ENCODE results near the gene IP6K2.

IP6K2 gene

GRCh38 chr3:48679411-48680391, 37.3 kb downstream of the IP6K2 start:
- Histone ChIP-seq H3K4me3 (ENCODE audit: low read length) (no peak overlapping the region), H3K4me2 (ENCODE audit: low read length) (no peak overlapping the region), H3K9ac (ENCODE audit: low read depth, low read length) (no peak overlapping the region), H3K9me3 (replicated peaks; ENCODE audit: low read length) (no peaks in the 10 kb centered on the region), H3K27me3 (ENCODE audit: control insufficient read depth, insufficient read depth, low read length) (no peaks in the 10 kb centered on the region), H3K36me3 (ENCODE audit: insufficient read depth, low read length) (peaks cover 51% of the 10 kb centered on the region), H3K4me1 (ENCODE audit: control insufficient read depth, insufficient read depth, low read length) (peaks cover 18% of the 10 kb centered on the region)

- H3K4me3 ChIP-seq (ENCODE audit: low read length): no peak overlapping the region
- H3K27me3 ChIP-seq (ENCODE audit: control insufficient read depth, insufficient read depth, low read length): no peaks in the 10 kb centered on the region
- no peak overlapping the region for H3K4me2 ChIP-seq (ENCODE audit: low read length)
- peaks cover 56% of the 10 kb centered on the region for H3K36me3 ChIP-seq (ENCODE audit: insufficient read depth, low read length)
- H3K9ac ChIP-seq (ENCODE audit: low read depth, low read length): no peak overlapping the region
- H3K9me3 ChIP-seq (replicated peaks; ENCODE audit: low read length): no peaks in the 10 kb centered on the region
- peaks cover 8% of the 10 kb centered on the region for H3K4me1 ChIP-seq (ENCODE audit: control insufficient read depth, insufficient read depth, low read length)
Observed at GRCh38 chr3:48678566-48679380, 38.2 kb downstream of the IP6K2 start.

DNA sequence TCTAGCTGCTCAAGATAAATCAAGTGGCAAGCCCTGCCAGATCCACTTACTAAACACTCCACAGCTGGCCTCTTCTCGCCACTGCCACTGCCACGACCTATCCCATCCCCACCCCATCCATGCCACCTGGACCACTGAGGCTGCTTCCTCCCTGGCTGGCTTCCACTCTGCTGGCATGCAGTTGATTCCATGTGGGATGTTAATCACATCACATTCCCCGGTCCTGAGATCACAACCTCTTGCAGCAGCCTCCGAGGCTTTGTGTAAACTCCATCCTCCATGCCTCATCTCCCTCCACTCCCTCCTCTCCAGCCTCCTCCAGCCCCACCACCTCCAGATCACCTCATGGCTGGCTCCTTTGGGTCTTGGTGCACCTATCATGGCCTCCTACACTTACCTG, 39.0 kb downstream of the IP6K2 start:
- H3K4me3 ChIP-seq (ENCODE audit: low read length): no peak overlapping the region
- peaks cover 1% of the 10 kb centered on the region for H3K4me1 ChIP-seq (ENCODE audit: control insufficient read depth, insufficient read depth, low read length)
- H3K4me2 ChIP-seq (ENCODE audit: low read length): no peak overlapping the region
- no peak overlapping the region for H3K9ac ChIP-seq (ENCODE audit: low read depth, low read length)
- H3K9me3 ChIP-seq (replicated peaks; ENCODE audit: low read length): no peaks in the 10 kb centered on the region
- H3K27me3 ChIP-seq (ENCODE audit: control insufficient read depth, insufficient read depth, low read length): no peaks in the 10 kb centered on the region
- H3K36me3 ChIP-seq (ENCODE audit: insufficient read depth, low read length): peaks cover 56% of the 10 kb centered on the region

- Histone ChIP-seq H3K9me3 (replicated peaks; ENCODE audit: low read length) (no peaks in the 10 kb centered on the region), H3K36me3 (ENCODE audit: insufficient read depth, low read length) (peaks cover 43% of the 10 kb centered on the region), H3K4me2 (ENCODE audit: low read length) (no peak overlapping the region), H3K4me3 (ENCODE audit: low read length) (no peak overlapping the region), H3K27me3 (ENCODE audit: control insufficient read depth, insufficient read depth, low read length) (no peaks in the 10 kb centered on the region), H3K9ac (ENCODE audit: low read depth, low read length) (no peak overlapping the region), H3K4me1 (ENCODE audit: control insufficient read depth, insufficient read depth, low read length) (no peaks in the 10 kb centered on the region)
Observed at GRCh38 chr3:48674505-48674904, 42.5 kb downstream of the IP6K2 start.

DNA sequence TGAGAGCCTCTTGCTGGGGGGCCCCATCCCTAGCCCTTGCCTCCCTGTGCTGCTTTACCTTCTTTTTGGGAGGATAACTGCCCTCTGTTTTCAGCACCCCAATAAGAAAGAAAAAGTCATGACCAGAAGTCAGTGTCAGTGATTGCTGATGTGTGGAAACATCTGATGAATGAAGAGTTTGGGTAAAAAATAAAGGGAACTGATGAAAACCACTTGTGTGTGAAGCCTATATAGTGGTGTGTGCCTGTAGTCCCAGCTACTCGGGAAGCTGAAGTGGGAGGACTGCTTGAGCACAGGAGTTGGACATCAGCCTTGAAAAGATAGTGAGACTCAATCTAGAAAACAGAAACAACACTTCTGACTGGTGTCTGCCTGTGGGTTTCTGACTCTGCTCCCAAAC, 44.5 kb downstream of the IP6K2 start:
- Histone ChIP-seq H3K9ac (ENCODE audit: low read depth, low read length) (no peak overlapping the region), H3K4me2 (ENCODE audit: low read length) (no peak overlapping the region), H3K4me3 (ENCODE audit: low read length) (no peak overlapping the region), H3K36me3 (ENCODE audit: insufficient read depth, low read length) (peaks cover 28% of the 10 kb centered on the region), H3K27me3 (ENCODE audit: control insufficient read depth, insufficient read depth, low read length) (no peaks in the 10 kb centered on the region), H3K9me3 (replicated peaks; ENCODE audit: low read length) (no peaks in the 10 kb centered on the region), H3K4me1 (ENCODE audit: control insufficient read depth, insufficient read depth, low read length) (no peaks in the 10 kb centered on the region)

DNA sequence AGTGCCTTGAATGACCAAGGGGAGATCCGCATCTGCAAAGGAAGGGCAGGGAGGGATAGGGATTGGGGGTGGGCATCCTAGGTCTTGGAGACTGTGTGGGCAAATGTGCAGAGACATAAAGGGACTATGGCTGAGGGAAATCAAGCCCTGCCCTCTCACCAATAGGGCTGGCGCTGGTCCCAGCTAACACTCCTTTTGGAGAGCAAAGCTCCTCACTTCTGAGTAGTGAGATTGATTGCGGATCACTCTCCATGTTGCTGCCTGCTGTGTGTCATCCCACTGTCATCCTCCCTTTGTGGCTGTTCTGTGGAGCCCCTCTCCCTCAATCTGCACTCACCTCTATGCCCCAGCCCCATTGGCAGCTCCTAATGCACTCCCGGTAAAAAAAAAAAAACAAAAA, 52.1 kb downstream of the IP6K2 start:
- peaks cover 19% of the 10 kb centered on the region for H3K4me1 ChIP-seq (ENCODE audit: control insufficient read depth, insufficient read depth, low read length)
- no peaks in the 10 kb centered on the region for H3K9me3 ChIP-seq (replicated peaks; ENCODE audit: low read length)
- H3K4me2 ChIP-seq (ENCODE audit: low read length): no peak overlapping the region
- no peak overlapping the region for H3K9ac ChIP-seq (ENCODE audit: low read depth, low read length)
- H3K27me3 ChIP-seq (ENCODE audit: control insufficient read depth, insufficient read depth, low read length): no peaks in the 10 kb centered on the region
- no peaks in the 10 kb centered on the region for H3K36me3 ChIP-seq (ENCODE audit: insufficient read depth, low read length)
- no peak overlapping the region for H3K4me3 ChIP-seq (ENCODE audit: low read length)

DNA sequence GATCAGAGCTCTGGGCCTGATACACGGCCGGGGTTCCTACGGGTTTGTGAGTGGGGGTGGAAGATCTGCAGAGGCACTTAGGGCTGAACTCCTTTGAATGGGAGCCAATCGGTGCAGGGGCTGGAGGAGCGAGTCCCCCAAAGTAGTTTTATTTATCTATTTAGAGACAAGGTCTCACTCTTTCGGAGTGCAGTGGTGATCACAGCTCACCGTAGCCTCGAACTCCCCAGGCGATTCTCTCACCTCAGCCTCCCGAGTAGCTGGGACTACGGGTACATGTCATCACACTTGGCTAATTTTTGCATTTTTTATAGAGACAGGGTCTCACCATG, 52.7 kb downstream of the IP6K2 start:
- Histone ChIP-seq H3K36me3 (ENCODE audit: insufficient read depth, low read length) (no peaks in the 10 kb centered on the region), H3K4me3 (ENCODE audit: low read length) (peak overlapping the region; percentile 88), H3K4me1 (ENCODE audit: control insufficient read depth, insufficient read depth, low read length) (peaks cover 19% of the 10 kb centered on the region), H3K27me3 (ENCODE audit: control insufficient read depth, insufficient read depth, low read length) (no peaks in the 10 kb centered on the region), H3K9ac (ENCODE audit: low read depth, low read length) (no peak overlapping the region), H3K4me2 (ENCODE audit: low read length) (peak overlapping the region; percentile 98), H3K9me3 (replicated peaks; ENCODE audit: low read length) (no peaks in the 10 kb centered on the region)

- peak overlapping the region; percentile 88 for H3K4me3 ChIP-seq (ENCODE audit: low read length)
Observed at GRCh38 chr3:48663489-48664312, 53.3 kb downstream of the IP6K2 start.

GRCh38 chr3:48662753-48663488, 54.1 kb downstream of the IP6K2 start, which contains the start of gene CELSR3:
Gene CELSR3 (minus strand): TSS chr3:48662886. CDS start chr3:48662634, 252 bp downstream.
- Histone ChIP-seq H3K4me3 (ENCODE audit: low read length) (peak within 1 kb of the TSS; percentile 88), H3K9ac (ENCODE audit: low read depth, low read length) (peak within 1 kb of the TSS; percentile 91), H3K4me1 (ENCODE audit: control insufficient read depth, insufficient read depth, low read length) (peaks cover 19% of the 10 kb centered on the region), H3K9me3 (replicated peaks; ENCODE audit: low read length) (no peaks in the 10 kb centered on the region), H3K4me2 (ENCODE audit: low read length) (peak within 1 kb of the TSS; percentile 98), H3K27me3 (ENCODE audit: control insufficient read depth, insufficient read depth, low read length) (no peaks in the 10 kb centered on the region), H3K36me3 (ENCODE audit: insufficient read depth, low read length) (no peaks in the 10 kb centered on the region)

More at GRCh38 chr3:48663489-48664312, 53.3 kb downstream of the IP6K2 start:
- H3K4me2 ChIP-seq (ENCODE audit: low read length): peak overlapping the region; percentile 98
- H3K36me3 ChIP-seq (ENCODE audit: insufficient read depth, low read length): no peaks in the 10 kb centered on the region
- no peaks in the 10 kb centered on the region for H3K27me3 ChIP-seq (ENCODE audit: control insufficient read depth, insufficient read depth, low read length)
- peaks cover 19% of the 10 kb centered on the region for H3K4me1 ChIP-seq (ENCODE audit: control insufficient read depth, insufficient read depth, low read length)
- no peaks in the 10 kb centered on the region for H3K9me3 ChIP-seq (replicated peaks; ENCODE audit: low read length)
- H3K9ac ChIP-seq (ENCODE audit: low read depth, low read length): peak overlapping the region; percentile 91

DNA sequence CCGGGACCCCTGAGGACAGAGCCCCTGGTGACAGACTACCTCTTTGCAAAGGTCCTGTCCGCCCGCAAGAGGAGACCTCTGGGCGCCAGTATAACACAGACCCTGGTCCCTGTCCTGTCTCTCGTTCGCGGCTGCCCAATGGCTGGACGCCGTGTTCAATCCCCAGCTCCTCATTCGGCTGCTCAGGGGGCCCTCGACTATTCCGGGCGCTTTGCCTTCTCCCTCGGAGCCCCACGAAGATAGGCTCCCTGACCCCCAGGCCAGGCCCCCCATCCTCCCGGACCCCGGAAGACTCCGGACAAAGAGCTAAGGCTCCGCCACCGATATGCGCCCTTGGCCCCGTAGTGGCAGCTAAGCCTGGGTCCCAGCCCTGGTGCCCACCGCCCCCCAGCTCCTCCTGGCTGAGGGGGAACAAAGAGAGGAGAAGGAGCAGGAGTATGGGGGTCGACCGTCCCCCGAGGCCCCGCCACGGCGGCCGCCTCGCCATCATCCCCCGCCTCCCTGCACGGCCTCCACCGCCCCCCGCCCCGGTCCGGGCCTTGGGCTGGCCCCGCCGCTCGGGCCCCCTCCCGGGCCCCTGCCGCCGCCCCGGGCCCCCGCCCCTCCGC, 54.8 kb downstream of the IP6K2 start:
- Histone ChIP-seq H3K4me3 (ENCODE audit: low read length) (peak overlapping the region; percentile 88), H3K9me3 (replicated peaks; ENCODE audit: low read length) (no peaks in the 10 kb centered on the region), H3K36me3 (ENCODE audit: insufficient read depth, low read length) (no peaks in the 10 kb centered on the region), H3K4me2 (ENCODE audit: low read length) (peak overlapping the region; percentile 98), H3K27me3 (ENCODE audit: control insufficient read depth, insufficient read depth, low read length) (no peaks in the 10 kb centered on the region), H3K4me1 (ENCODE audit: control insufficient read depth, insufficient read depth, low read length) (peaks cover 19% of the 10 kb centered on the region), H3K9ac (ENCODE audit: low read depth, low read length) (no peak overlapping the region)

All from skeletal muscle satellite cell (primary cell).